ENCODE measurements around the gene URM1. TPM values are rescaled to one million over a fixed set of nuclear protein-coding genes. Genes with fewer than 3 reads are reported as not detected.

The URM1 gene
- total and polyA plus RNA-seq, 2 donors (not counting 1 experiment from before 2014, with no cell fraction given), result 28.6 to 35.3 TPM

GRCh38 chr9:128415281-128415680, 44.1 kb downstream of the URM1 start:
- no peaks in the 10 kb centered on the region for H3K9me3 ChIP-seq (ENCODE audit: control insufficient read depth, insufficient read depth, low read depth, low read length)
- no peak overlapping the region for H3K27ac ChIP-seq (ENCODE audit: insufficient read depth, low read length)
- H3K4me2 ChIP-seq (ENCODE audit: extremely low read depth, insufficient read depth, low read length), result no peak overlapping the region
- no peak for DNase-seq (ENCODE audit: low read depth in 2 of 2)
- no peak overlapping the region for H3K9ac ChIP-seq (ENCODE audit: insufficient read depth, low read length)
- peaks cover 12% of the 10 kb centered on the region for H3K27me3 ChIP-seq (ENCODE audit: control insufficient read depth, insufficient read depth, low read length)
- no peak overlapping the region for H3K4me3 ChIP-seq (replicated peaks in 1 of 4; ENCODE audit: control extremely low read depth in 1 of 4, insufficient read depth in 1 of 4, low read depth in 3 of 4, low read length in 4 of 4)
- no peaks in the 10 kb centered on the region for H4K20me1 ChIP-seq (ENCODE audit: control insufficient read depth, extremely low read depth, insufficient read depth, low read length)
- no peaks in the 10 kb centered on the region for H3K79me2 ChIP-seq (ENCODE audit: control insufficient read depth, insufficient read depth, low read length)
- TF ChIP-seq CTCF (conservative IDR thresholded peaks at IDR 0.05 in 1 of 2, IDR thresholded peaks at IDR 0.05 in 1 of 2; ENCODE audit: low read depth in 1 of 2, low read length in 2 of 2), result no peak
- peaks cover 7% of the 10 kb centered on the region for H3K4me1 ChIP-seq (ENCODE audit: control insufficient read depth, extremely low read depth, insufficient read depth, low read length)
- no peak overlapping the region for H2AFZ ChIP-seq (ENCODE audit: low read length)
- H3K36me3 ChIP-seq (ENCODE audit: control insufficient read depth, insufficient read depth, low read length), result no peaks in the 10 kb centered on the region

GRCh38 chr9:128416014-128416413, 44.8 kb downstream of the URM1 start:
- Histone ChIP-seq H3K4me3 (replicated peaks in 1 of 4; ENCODE audit: control extremely low read depth in 1 of 4, insufficient read depth in 1 of 4, low read depth in 3 of 4, low read length in 4 of 4) (no peak overlapping the region), H3K27ac (ENCODE audit: insufficient read depth, low read length) (no peak overlapping the region), H4K20me1 (ENCODE audit: control insufficient read depth, extremely low read depth, insufficient read depth, low read length) (no peaks in the 10 kb centered on the region), H3K36me3 (ENCODE audit: control insufficient read depth, insufficient read depth, low read length) (no peaks in the 10 kb centered on the region), H2AFZ (ENCODE audit: low read length) (no peak overlapping the region), H3K27me3 (ENCODE audit: control insufficient read depth, insufficient read depth, low read length) (peaks cover 12% of the 10 kb centered on the region), H3K9me3 (ENCODE audit: control insufficient read depth, insufficient read depth, low read depth, low read length) (no peaks in the 10 kb centered on the region), H3K79me2 (ENCODE audit: control insufficient read depth, insufficient read depth, low read length) (no peaks in the 10 kb centered on the region), H3K4me2 (ENCODE audit: extremely low read depth, insufficient read depth, low read length) (no peak overlapping the region), H3K9ac (ENCODE audit: insufficient read depth, low read length) (no peak overlapping the region), H3K4me1 (ENCODE audit: control insufficient read depth, extremely low read depth, insufficient read depth, low read length) (peaks cover 7% of the 10 kb centered on the region)
- no peak for DNase-seq (ENCODE audit: low read depth in 2 of 2)
- TF ChIP-seq CTCF (conservative IDR thresholded peaks at IDR 0.05 in 1 of 2, IDR thresholded peaks at IDR 0.05 in 1 of 2; ENCODE audit: low read depth in 1 of 2, low read length in 2 of 2) (no peak), EZH2 (IDR thresholded peaks at IDR 0.05; ENCODE audit: low read length, missing control alignments) (no peak)

GRCh38 chr9:128416432-128417019, 45.4 kb downstream of the URM1 start:
- Histone ChIP-seq H3K9ac (ENCODE audit: insufficient read depth, low read length) (no peak overlapping the region), H3K79me2 (ENCODE audit: control insufficient read depth, insufficient read depth, low read length) (no peaks in the 10 kb centered on the region), H3K9me3 (ENCODE audit: control insufficient read depth, insufficient read depth, low read depth, low read length) (no peaks in the 10 kb centered on the region), H2AFZ (ENCODE audit: low read length) (no peak overlapping the region), H4K20me1 (ENCODE audit: control insufficient read depth, extremely low read depth, insufficient read depth, low read length) (no peaks in the 10 kb centered on the region), H3K27me3 (ENCODE audit: control insufficient read depth, insufficient read depth, low read length) (peaks cover 12% of the 10 kb centered on the region), H3K27ac (ENCODE audit: insufficient read depth, low read length) (no peak overlapping the region), H3K4me1 (ENCODE audit: control insufficient read depth, extremely low read depth, insufficient read depth, low read length) (peaks cover 7% of the 10 kb centered on the region), H3K36me3 (ENCODE audit: control insufficient read depth, insufficient read depth, low read length) (no peaks in the 10 kb centered on the region), H3K4me3 (replicated peaks in 1 of 4; ENCODE audit: control extremely low read depth in 1 of 4, insufficient read depth in 1 of 4, low read depth in 3 of 4, low read length in 4 of 4) (no peak overlapping the region), H3K4me2 (ENCODE audit: extremely low read depth, insufficient read depth, low read length) (no peak overlapping the region)
- TF ChIP-seq EZH2 (IDR thresholded peaks at IDR 0.05; ENCODE audit: low read length, missing control alignments) (no peak), CTCF (conservative IDR thresholded peaks at IDR 0.05 in 1 of 2, IDR thresholded peaks at IDR 0.05 in 1 of 2; ENCODE audit: low read depth in 1 of 2, low read length in 2 of 2) (no peak)
- no peak for DNase-seq (ENCODE audit: low read depth in 2 of 2)

Data from fibroblast of lung (primary cell).